ENCODE data around the gene ABCC8.

The ABCC8 gene

GRCh38 chr11:17351172-17351509, 125.5 kb downstream of the ABCC8 start:
- no peak for DNase-seq (ENCODE audit: low spot score)

GRCh38 chr11:17350455-17351171, 126.0 kb downstream of the ABCC8 start:
- no peak for DNase-seq (ENCODE audit: low spot score)

DNA sequence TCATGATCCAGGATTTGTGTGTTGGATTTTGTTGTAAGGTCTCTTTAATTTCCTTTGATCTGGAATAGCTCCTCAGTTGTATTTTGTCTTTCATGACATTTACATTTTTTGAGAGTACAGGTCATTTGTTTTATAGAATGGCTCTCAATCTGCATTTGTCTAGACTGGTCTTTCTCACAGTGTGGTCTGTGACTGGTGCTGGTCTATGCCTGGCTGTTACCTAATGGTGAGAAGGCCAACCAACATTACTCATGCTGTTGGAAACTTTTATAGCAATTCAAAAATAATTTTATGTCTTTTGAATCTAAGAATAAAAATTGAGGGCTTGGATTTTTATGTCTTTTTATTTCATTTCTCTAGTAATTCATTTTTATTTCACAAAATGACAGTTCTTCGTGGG, 129.0 kb downstream of the ABCC8 start:
- DNase-seq (ENCODE audit: low spot score), result no peak

DNA sequence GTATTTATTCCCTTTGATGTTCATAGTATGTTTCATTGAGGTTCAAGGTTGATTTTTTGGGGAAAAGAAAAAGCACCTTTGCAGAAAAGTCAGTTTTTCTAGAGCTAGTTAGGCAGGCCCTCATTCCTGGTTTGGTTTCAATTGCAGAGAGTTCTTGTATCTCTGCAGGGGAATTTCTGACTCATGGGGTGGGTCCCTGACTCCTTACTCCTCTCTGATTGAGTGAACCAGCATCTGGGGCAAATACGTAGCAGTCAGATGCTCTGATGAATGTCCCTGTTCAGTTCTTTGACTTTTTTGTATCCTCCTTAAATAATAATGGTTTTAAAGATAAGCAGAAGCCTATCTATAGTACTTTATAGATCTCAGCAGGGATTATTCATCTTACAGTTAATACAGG, 132.7 kb downstream of the ABCC8 start:
- peak; percentile 74 for DNase-seq (ENCODE audit: low spot score)

DNA sequence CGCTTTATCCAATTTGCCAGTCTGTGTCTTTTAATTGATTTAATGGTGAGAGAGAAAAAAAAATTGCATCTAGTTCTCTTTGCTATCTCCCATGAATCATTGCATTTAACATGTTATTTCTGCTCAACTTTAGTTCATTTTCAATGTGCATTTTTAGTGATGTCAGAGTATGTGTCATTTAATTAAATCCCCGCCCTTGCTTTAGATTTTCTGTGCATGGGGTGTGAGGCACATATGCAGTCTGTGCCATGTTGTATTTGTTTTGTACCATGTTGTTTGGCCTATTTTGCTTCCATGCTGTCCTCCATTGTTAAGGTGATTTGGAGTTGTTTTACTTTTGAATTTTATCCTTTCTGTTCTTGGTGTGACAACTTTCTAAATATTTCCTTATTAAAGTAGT, 133.4 kb downstream of the ABCC8 start:
- no peak for DNase-seq (ENCODE audit: low spot score)
